SU-DHL-6 (cell line): Measurements from ENCODE around the gene IL22.

Source experiments
- CTCF ChIP-seq: fragments of 200-600 bp; sonication (generic); IDR thresholded peaks from one replicate; pipeline ENCODE4 v1.5.1; 2017; ENCODE audit warnings: antibody characterized with exemption, mild to moderate bottlenecking, low read length, moderate library complexity; ENCODE audit not compliant: insufficient read depth, poor library complexity, severe bottlenecking
- EZH2phosphoT487 ChIP-seq: fragments of 200-600 bp; sonication (generic), shearing (Covaris generic); conservative IDR thresholded peaks from 2 replicates; pipeline ENCODE4 v1.6.1; 2018; ENCODE audit warnings: mild to moderate bottlenecking, antibody characterized with exemption, low read length, moderate library complexity, mixed read lengths

GRCh38 chr12:68276402-68276930 is 23.1 kb upstream of the IL22 start:
- TF ChIP-seq CTCF = no peak
- TF ChIP-seq EZH2phosphoT487 = no peak
